CD8-positive, alpha-beta memory T cell (primary cell): ENCODE data around the gene ACBD7. TPM values are rescaled to one million over a fixed set of nuclear protein-coding genes. Genes with fewer than 3 reads are reported as not detected.

Experiments
- CTCF ChIA-PET: fragments of 350-600 bp; sonication (Branson Sonifier 250); formaldehyde crosslinking; loops from one replicate; lab custom pipeline; 2021; ENCODE audit warnings: antibody characterized with exemption; lab: Charles Lee
- POLR2A ChIA-PET: fragments of 350-600 bp; sonication (Branson Sonifier 250); formaldehyde crosslinking; loops from one replicate; lab custom pipeline; 2021; ENCODE audit warnings: antibody characterized with exemption; lab: Charles Lee
- DNase-seq, 5 donors: peaks; one replicate each; pipeline versions ENCODE4 v3.0.0 to v3.0.0-alpha.2; 2020 to 2022; ENCODE audit warnings: mixed read lengths in 1 of 5
- H3K27ac ChIP-seq: one replicate; pipeline ENCODE4 v1.7.0; 2013; ENCODE audit warnings: low read depth, mild to moderate bottlenecking, low read length, moderate library complexity
- H3K27me3 ChIP-seq: 2 replicates; pipeline ENCODE4 v1.7.0; 2013; ENCODE audit warnings: low read length, mild to moderate bottlenecking; ENCODE audit not compliant: insufficient read depth, poor library complexity, severe bottlenecking
- H3K36me3 ChIP-seq: 2 replicates; pipeline ENCODE4 v1.7.0; 2013; ENCODE audit warnings: mild to moderate bottlenecking, low read length, moderate library complexity; ENCODE audit not compliant: insufficient read depth
- H3K4me1 ChIP-seq: 2 replicates; pipeline ENCODE4 v1.7.0; 2013; ENCODE audit warnings: mild to moderate bottlenecking, low read length, moderate library complexity; ENCODE audit not compliant: insufficient read depth
- H3K4me3 ChIP-seq: 2 replicates; pipeline ENCODE4 v1.7.0; 2013; ENCODE audit warnings: mild to moderate bottlenecking, low read length
- H3K9me3 ChIP-seq: 2 replicates; pipeline ENCODE4 v1.7.0; 2013; ENCODE audit warnings: mild to moderate bottlenecking, low read length
- H3K27ac Mint-ChIP-seq, 8 donors: one replicate each; pipeline ENCODE4 v1.8.0; 2020 to 2021; ENCODE audit warnings: mixed read lengths in 8 of 8, mild to moderate bottlenecking in 6 of 8, inconsistent platforms in 3 of 8, moderate library complexity in 3 of 8
- H3K27me3 Mint-ChIP-seq, 2 donors: one replicate each; pipeline ENCODE4 v1.8.0; 2020 to 2021; ENCODE audit warnings: mixed read lengths in 2 of 2, mild to moderate bottlenecking in 1 of 2, moderate library complexity in 1 of 2
- H3K36me3 Mint-ChIP-seq, 3 donors: one replicate each; pipeline ENCODE4 v1.8.0; 2020 to 2021; ENCODE audit warnings: mixed read lengths in 3 of 3, inconsistent platforms in 1 of 3, mild to moderate bottlenecking in 1 of 3
- H3K4me1 Mint-ChIP-seq, 3 donors: one replicate each; pipeline ENCODE4 v1.8.0; 2020 to 2021; ENCODE audit warnings: mixed read lengths in 3 of 3, inconsistent platforms in 1 of 3, mild to moderate bottlenecking in 1 of 3
- H3K4me3 Mint-ChIP-seq, 7 donors: one replicate each; pipeline ENCODE4 v1.8.0; 2020 to 2021; ENCODE audit warnings: mixed read lengths in 7 of 7, mild to moderate bottlenecking in 6 of 7, moderate library complexity in 4 of 7, inconsistent platforms in 2 of 7
- H3K9me3 Mint-ChIP-seq, 5 donors: one replicate each; pipeline ENCODE4 v1.8.0; 2020 to 2022; ENCODE audit warnings: mixed read lengths in 5 of 5, mild to moderate bottlenecking in 3 of 5, moderate library complexity in 2 of 5, inconsistent platforms in 1 of 5
- polyA plus RNA-seq: library from polyadenylated mRNA; unstranded; fragments of 300-500 nt; fragmentation: Illumina TruSeq; gene quantifications from one replicate; pipeline ENCODE4 v1.2.3, GENCODE V29; 2021
- total RNA-seq, 2 experiments: library from RNA; stranded (reverse); gene quantifications; one replicate each; pipeline ENCODE4 v1.2.3, GENCODE V29; 2021

Gene ACBD7
- total and polyA plus RNA-seq, 3 experiments from 2014 or later: 0.80 to 1.2 TPM; not detected in 1

DNA sequence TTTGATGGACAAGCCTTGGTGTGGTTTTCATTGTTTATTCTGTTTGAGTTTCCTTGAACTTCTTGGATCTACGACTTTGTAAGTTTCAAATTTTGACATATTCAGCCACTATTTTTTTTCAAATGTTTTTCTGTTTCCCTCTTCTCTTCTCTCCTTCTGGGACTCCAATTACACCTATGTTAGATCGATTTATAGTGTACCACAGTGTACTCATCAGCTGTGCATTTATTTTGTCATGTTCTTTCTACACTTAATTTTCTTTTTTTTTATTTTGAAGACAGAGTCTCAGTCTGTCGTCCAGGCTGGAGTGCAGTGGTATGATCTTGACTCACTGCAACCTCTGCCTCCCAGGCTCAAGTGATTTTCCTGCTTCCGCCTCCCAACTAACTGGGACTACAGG is 28.7 kb downstream of the ACBD7 start:
- no peaks in the 10 kb centered on the region for H3K27me3 ChIP-seq
- no peaks in the 10 kb centered on the region for H3K4me1 ChIP-seq
- H3K27me3 Mint-ChIP-seq: peaks cover 25 to 43% of the 10 kb centered on the region in 2 donors
- DNase-seq: no peak
- H3K27ac ChIP-seq: no peak overlapping the region
- H3K9me3 Mint-ChIP-seq: peaks cover 14 to 20% (median 18%) of the 10 kb centered on the region in 5 donors
- no peak overlapping the region for H3K4me3 Mint-ChIP-seq
- ChIA-PET CTCF (no interaction called here), POLR2A (no interaction called here)
- no peaks in the 10 kb centered on the region for H3K4me1 Mint-ChIP-seq
- H3K9me3 ChIP-seq: no peaks in the 10 kb centered on the region
- H3K36me3 Mint-ChIP-seq: peaks cover 1 to 17% (median 7%) of the 10 kb centered on the region in 3 donors
- H3K36me3 ChIP-seq: no peaks in the 10 kb centered on the region
- H3K4me3 ChIP-seq: no peak overlapping the region
- no peak overlapping the region for H3K27ac Mint-ChIP-seq

DNA sequence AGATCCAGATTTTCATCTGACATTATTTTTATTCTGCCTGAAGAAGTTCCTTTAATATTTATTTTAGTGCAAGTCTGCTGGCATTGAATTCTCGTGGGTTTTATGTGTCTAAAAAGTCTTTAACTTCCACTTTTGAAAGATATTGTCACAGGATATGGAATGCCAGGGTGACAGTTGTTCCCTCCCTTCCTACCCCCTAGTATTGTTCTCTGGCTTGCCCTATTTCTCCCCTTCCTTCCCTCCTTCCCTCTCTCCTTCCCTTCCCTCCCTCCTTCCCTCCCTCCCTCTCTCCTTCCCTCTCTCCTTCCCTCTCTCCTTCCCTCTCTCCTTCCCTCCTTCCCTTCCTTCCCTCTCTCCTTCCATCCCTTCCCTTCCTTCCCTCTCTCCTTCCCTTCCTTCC is 29.9 kb downstream of the ACBD7 start:
- H3K4me1 ChIP-seq: no peaks in the 10 kb centered on the region
- ChIA-PET CTCF (no interaction called here), POLR2A (no interaction called here)
- no peak overlapping the region for H3K4me3 ChIP-seq
- H3K9me3 ChIP-seq: no peaks in the 10 kb centered on the region
- no peak for DNase-seq
- no peak overlapping the region for H3K27ac ChIP-seq
- Mint-ChIP-seq H3K27ac (no peak overlapping the region), H3K4me3 (no peak overlapping the region), H3K36me3 (peaks cover 1 to 17% (median 7%) of the 10 kb centered on the region in 3 donors), H3K9me3 (peaks cover 14 to 20% (median 17%) of the 10 kb centered on the region in 5 donors), H3K4me1 (no peaks in the 10 kb centered on the region), H3K27me3 (peaks cover 25 to 38% of the 10 kb centered on the region in 2 donors)
- H3K27me3 ChIP-seq: no peaks in the 10 kb centered on the region
- no peaks in the 10 kb centered on the region for H3K36me3 ChIP-seq

DNA sequence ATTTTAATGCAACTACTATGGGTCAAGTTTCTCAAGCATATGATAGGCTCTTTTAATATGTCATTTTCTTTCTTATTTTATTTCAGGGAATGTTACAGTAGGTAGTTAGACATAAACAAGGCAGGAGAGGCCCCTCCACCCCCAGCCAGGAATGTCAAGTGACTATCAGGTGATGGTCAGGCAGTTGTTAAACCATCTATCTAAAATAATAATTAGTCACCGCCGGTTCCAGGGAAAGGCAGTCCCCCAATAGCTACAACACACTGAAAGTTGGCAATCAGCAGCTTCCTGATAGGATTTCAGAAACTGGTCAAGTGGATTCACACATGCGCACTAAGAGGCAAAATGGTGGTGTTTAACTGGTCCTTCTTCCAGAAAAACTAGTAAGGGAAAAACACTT is 35.5 kb downstream of the ACBD7 start:
- ChIA-PET CTCF (no interaction called here), POLR2A (no interaction called here)
- no peak overlapping the region for H3K27ac Mint-ChIP-seq
- H3K9me3 ChIP-seq: no peaks in the 10 kb centered on the region
- no peak overlapping the region for H3K4me3 Mint-ChIP-seq
- DNase-seq: no peak
- no peak overlapping the region for H3K27ac ChIP-seq
- no peaks in the 10 kb centered on the region for H3K36me3 Mint-ChIP-seq
- H3K4me1 ChIP-seq: no peaks in the 10 kb centered on the region
- H3K9me3 Mint-ChIP-seq: no peaks in the 10 kb centered on the region
- no peaks in the 10 kb centered on the region for H3K27me3 ChIP-seq
- no peaks in the 10 kb centered on the region for H3K36me3 ChIP-seq
- H3K27me3 Mint-ChIP-seq: peaks cover 6 to 10% of the 10 kb centered on the region in 2 donors
- no peak overlapping the region for H3K4me3 ChIP-seq
- H3K4me1 Mint-ChIP-seq: no peaks in the 10 kb centered on the region

DNA sequence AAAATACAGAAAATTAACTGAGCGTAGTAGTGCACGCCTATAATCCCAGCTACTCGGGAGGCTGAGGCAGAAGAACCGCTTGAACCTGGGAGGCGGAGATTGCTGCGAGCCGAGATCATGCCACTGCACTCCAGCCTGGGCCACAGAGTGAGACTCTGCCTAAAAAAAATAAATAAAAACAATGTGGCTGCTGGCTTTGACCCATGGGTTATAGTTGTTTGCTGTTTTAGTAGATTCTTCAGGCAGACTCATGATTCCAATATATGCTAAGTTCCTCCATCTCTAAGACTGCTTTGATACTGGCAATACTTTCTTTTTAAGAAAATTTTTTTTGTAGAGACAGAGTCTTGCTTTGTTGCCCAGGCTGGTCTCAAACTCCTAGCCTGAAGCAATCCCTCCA is 36.5 kb downstream of the ACBD7 start:
- Histone ChIP-seq H3K9me3 (no peaks in the 10 kb centered on the region), H3K4me3 (no peak overlapping the region), H3K27me3 (no peaks in the 10 kb centered on the region), H3K27ac (no peak overlapping the region), H3K4me1 (no peaks in the 10 kb centered on the region), H3K36me3 (no peaks in the 10 kb centered on the region)
- CTCF ChIA-PET: no interaction called here
- no peak overlapping the region for H3K27ac Mint-ChIP-seq
- H3K4me1 Mint-ChIP-seq: no peaks in the 10 kb centered on the region
- H3K27me3 Mint-ChIP-seq: peaks cover 3% of the 10 kb centered on the region in 2 donors
- no peak overlapping the region for H3K4me3 Mint-ChIP-seq
- POLR2A ChIA-PET: no interaction called here
- no peaks in the 10 kb centered on the region for H3K9me3 Mint-ChIP-seq
- H3K36me3 Mint-ChIP-seq: no peaks in the 10 kb centered on the region
- DNase-seq: no peak

- Mint-ChIP-seq H3K36me3 (no peaks in the 10 kb centered on the region), H3K27me3 (peaks cover 0 to 6% of the 10 kb centered on the region in 2 donors), H3K9me3 (no peaks in the 10 kb centered on the region), H3K4me3 (no peak overlapping the region), H3K4me1 (no peaks in the 10 kb centered on the region), H3K27ac (no peak overlapping the region)
- Histone ChIP-seq H3K9me3 (no peaks in the 10 kb centered on the region), H3K36me3 (no peaks in the 10 kb centered on the region), H3K27ac (no peak overlapping the region), H3K27me3 (no peaks in the 10 kb centered on the region), H3K4me3 (no peak overlapping the region), H3K4me1 (no peaks in the 10 kb centered on the region)
- ChIA-PET CTCF (no interaction called here), POLR2A (no interaction called here)
- DNase-seq: no peak
These were observed 39.0 kb downstream of the ACBD7 start for GRCh38 chr10:15049533-15049932.

GRCh38 chr10:15046626-15047025 is 42.0 kb downstream of the ACBD7 start:
- Histone ChIP-seq H3K36me3 (no peaks in the 10 kb centered on the region), H3K4me1 (no peaks in the 10 kb centered on the region), H3K4me3 (no peak overlapping the region), H3K27me3 (no peaks in the 10 kb centered on the region), H3K27ac (no peak overlapping the region), H3K9me3 (no peaks in the 10 kb centered on the region)
- ChIA-PET CTCF (no interaction called here), POLR2A (no interaction called here)
- H3K4me3 Mint-ChIP-seq: no peak overlapping the region
- no peaks in the 10 kb centered on the region for H3K36me3 Mint-ChIP-seq
- H3K27ac Mint-ChIP-seq: no peak overlapping the region
- no peak for DNase-seq
- peaks cover 0 to 3% (median 0%) of the 10 kb centered on the region in 3 donors for H3K4me1 Mint-ChIP-seq
- H3K9me3 Mint-ChIP-seq: no peaks in the 10 kb centered on the region
- H3K27me3 Mint-ChIP-seq: peaks cover 0 to 6% of the 10 kb centered on the region in 2 donors

- no peaks in the 10 kb centered on the region for H3K4me1 ChIP-seq
- no peaks in the 10 kb centered on the region for H3K9me3 ChIP-seq
- no peaks in the 10 kb centered on the region for H3K27me3 ChIP-seq
- no peak for DNase-seq
- Mint-ChIP-seq H3K9me3 (no peaks in the 10 kb centered on the region), H3K27me3 (peaks cover 0 to 6% of the 10 kb centered on the region in 2 donors), H3K4me3 (no peak overlapping the region), H3K27ac (no peak overlapping the region), H3K36me3 (no peaks in the 10 kb centered on the region), H3K4me1 (peaks cover 0 to 3% (median 0%) of the 10 kb centered on the region in 3 donors)
- H3K27ac ChIP-seq: no peak overlapping the region
- no peak overlapping the region for H3K4me3 ChIP-seq
- ChIA-PET CTCF (no interaction called here), POLR2A (no interaction called here)
- H3K36me3 ChIP-seq: no peaks in the 10 kb centered on the region
These were observed 43.2 kb downstream of the ACBD7 start for GRCh38 chr10:15045380-15045779.

DNA sequence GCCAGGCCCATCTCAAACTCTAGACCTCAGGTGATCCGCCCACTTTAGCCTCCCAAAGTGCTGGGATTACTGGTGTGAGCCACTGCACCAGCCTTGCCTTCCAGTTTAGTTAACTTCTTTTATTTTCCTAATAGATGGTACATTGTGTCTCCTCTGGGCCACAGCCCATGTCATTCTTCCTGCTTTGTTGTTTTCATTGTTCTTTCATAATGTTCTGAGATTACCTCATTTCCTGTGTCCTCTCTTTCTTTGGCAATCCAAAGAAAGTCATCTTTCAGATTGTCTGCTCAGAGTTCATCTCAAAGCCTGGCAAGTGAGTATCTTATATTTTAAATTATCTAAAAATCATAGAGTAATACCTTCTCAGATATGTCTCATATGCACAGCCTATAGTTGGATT is 44.9 kb downstream of the ACBD7 start, which contains the start of gene OLAH:
Gene OLAH (plus strand): TSS at position 270 of the 400 bp plus-strand sequence. CDS start 3,346 bp downstream, outside the sequence.
- CTCF ChIA-PET: no interaction called here
- no peak for DNase-seq

More for the DNA sequence above, 44.9 kb downstream of the ACBD7 start, which contains the start of gene OLAH:
- Mint-ChIP-seq H3K36me3 (no peaks in the 10 kb centered on the region), H3K27me3 (peaks cover 0 to 6% of the 10 kb centered on the region in 2 donors), H3K4me1 (peaks cover 0 to 3% (median 0%) of the 10 kb centered on the region in 3 donors), H3K4me3 (no peak within 1 kb of the TSS), H3K9me3 (no peaks in the 10 kb centered on the region), H3K27ac (peak within 1 kb of the TSS in 1 of 8 donors; percentile 2)
- Histone ChIP-seq H3K27ac (no peak within 1 kb of the TSS), H3K36me3 (no peaks in the 10 kb centered on the region), H3K4me3 (no peak within 1 kb of the TSS), H3K9me3 (no peaks in the 10 kb centered on the region), H3K4me1 (no peaks in the 10 kb centered on the region), H3K27me3 (no peaks in the 10 kb centered on the region)
- POLR2A ChIA-PET: no interaction called here
